ENCODE measurements around the gene HECW1.

Gene HECW1

GRCh38 chr7:43444711-43445578 lies 332.5 kb downstream of the HECW1 start:
- DNase-seq: no peak

GRCh38 chr7:43449577-43449976 lies 337.1 kb downstream of the HECW1 start:
- DNase-seq: no peak

- DNase-seq: no peak
These were observed 338.4 kb downstream of the HECW1 start for GRCh38 chr7:43450894-43451293.

- DNase-seq: peak in 1 of 2 donors; percentile 10
These were observed 342.6 kb downstream of the HECW1 start for GRCh38 chr7:43454936-43455518.

GRCh38 chr7:43456200-43456599 lies 343.8 kb downstream of the HECW1 start:
- no peak for DNase-seq

GRCh38 chr7:43458330-43459018 lies 346.0 kb downstream of the HECW1 start:
- no peak for DNase-seq

- DNase-seq: no peak
These were observed 346.5 kb downstream of the HECW1 start for GRCh38 chr7:43459019-43459337.

- DNase-seq: no peak
These were observed 348.4 kb downstream of the HECW1 start for GRCh38 chr7:43460733-43461348.

- no peak for DNase-seq
These were observed 349.0 kb downstream of the HECW1 start for GRCh38 chr7:43461349-43462024.

- no peak for DNase-seq
These were observed 350.4 kb downstream of the HECW1 start for GRCh38 chr7:43462836-43463235.

- no peak for DNase-seq
These were observed 351.0 kb downstream of the HECW1 start for GRCh38 chr7:43463401-43463980.

- DNase-seq: no peak
These were observed 353.4 kb downstream of the HECW1 start for GRCh38 chr7:43465581-43466554.

GRCh38 chr7:43467406-43467805 lies 355.0 kb downstream of the HECW1 start:
- DNase-seq: no peak

GRCh38 chr7:43467846-43468245 lies 355.4 kb downstream of the HECW1 start:
- DNase-seq: no peak

GRCh38 chr7:43469051-43469450 lies 356.6 kb downstream of the HECW1 start:
- no peak for DNase-seq

- no peak for DNase-seq
These were observed 357.7 kb downstream of the HECW1 start for GRCh38 chr7:43470110-43470509.

GRCh38 chr7:43475983-43476382 lies 363.5 kb downstream of the HECW1 start:
- no peak for DNase-seq

GRCh38 chr7:43476896-43477295 lies 364.4 kb downstream of the HECW1 start:
- no peak for DNase-seq

- no peak for DNase-seq
These were observed 366.6 kb downstream of the HECW1 start for GRCh38 chr7:43479042-43479441.

- no peak for DNase-seq
These were observed 367.1 kb downstream of the HECW1 start for GRCh38 chr7:43479543-43479942.

- no peak for DNase-seq
These were observed 368.1 kb downstream of the HECW1 start for GRCh38 chr7:43480581-43480980.

Measured in bone marrow (tissue), 2 donors.